ENCODE data around the gene SH3RF3. TPM values are rescaled to one million over a fixed set of nuclear protein-coding genes. Genes with fewer than 3 reads are reported as not detected.

The SH3RF3 gene
- total RNA-seq, 1 donor from 2014 or later, result under 0.01 TPM

GRCh38 chr2:109478906-109479493 is 350.0 kb downstream of the SH3RF3 start:
- peak; percentile 23 for FAIRE-seq
- peaks cover 16% of the 10 kb centered on the region for H3K27me3 ChIP-seq (ENCODE audit: control insufficient read depth, insufficient read depth, low read length)
- no peak for DNase-seq (ENCODE audit: low read depth)

GRCh38 chr2:109479804-109480203 is 350.8 kb downstream of the SH3RF3 start:
- peaks cover 16% of the 10 kb centered on the region for H3K27me3 ChIP-seq (ENCODE audit: control insufficient read depth, insufficient read depth, low read length)
- FAIRE-seq, result no peak
- no peaks in the 10 kb centered on the region for H3K36me3 ChIP-seq (ENCODE audit: control insufficient read depth, insufficient read depth, low read length)
- H3K4me3 ChIP-seq (ENCODE audit: low read depth, low read length), result no peak overlapping the region
- no peak for DNase-seq (ENCODE audit: low read depth)
- TF ChIP-seq CTCF (IDR thresholded peaks at IDR 0.05; ENCODE audit: insufficient read depth, low read length, severe bottlenecking), result no peak

More at GRCh38 chr2:109478906-109479493, 350.0 kb downstream of the SH3RF3 start:
- no peak for TF ChIP-seq CTCF (IDR thresholded peaks at IDR 0.05; ENCODE audit: insufficient read depth, low read length, severe bottlenecking)
- H3K4me3 ChIP-seq (ENCODE audit: low read depth, low read length), result no peak overlapping the region
- H3K36me3 ChIP-seq (ENCODE audit: control insufficient read depth, insufficient read depth, low read length), result no peaks in the 10 kb centered on the region

- Histone ChIP-seq H3K4me3 (ENCODE audit: low read depth, low read length) (no peak overlapping the region), H3K27me3 (ENCODE audit: control insufficient read depth, insufficient read depth, low read length) (peaks cover 16% of the 10 kb centered on the region), H3K36me3 (ENCODE audit: control insufficient read depth, insufficient read depth, low read length) (no peaks in the 10 kb centered on the region)
- DNase-seq (ENCODE audit: low read depth), result no peak
- no peak for FAIRE-seq
- TF ChIP-seq CTCF (IDR thresholded peaks at IDR 0.05; ENCODE audit: insufficient read depth, low read length, severe bottlenecking), result no peak
These were observed 351.6 kb downstream of the SH3RF3 start for GRCh38 chr2:109480486-109481195.

- DNase-seq (ENCODE audit: low read depth) (no peak), FAIRE-seq (no peak)
- Histone ChIP-seq H3K4me3 (ENCODE audit: low read depth, low read length) (no peak overlapping the region), H3K27me3 (ENCODE audit: control insufficient read depth, insufficient read depth, low read length) (peaks cover 16% of the 10 kb centered on the region), H3K36me3 (ENCODE audit: control insufficient read depth, insufficient read depth, low read length) (no peaks in the 10 kb centered on the region)
- TF ChIP-seq CTCF (IDR thresholded peaks at IDR 0.05; ENCODE audit: insufficient read depth, low read length, severe bottlenecking), result no peak
These were observed 352.2 kb downstream of the SH3RF3 start for GRCh38 chr2:109481196-109481555.

- Histone ChIP-seq H3K27me3 (ENCODE audit: control insufficient read depth, insufficient read depth, low read length) (peaks cover 16% of the 10 kb centered on the region), H3K4me3 (ENCODE audit: low read depth, low read length) (no peak overlapping the region), H3K36me3 (ENCODE audit: control insufficient read depth, insufficient read depth, low read length) (no peaks in the 10 kb centered on the region)
- FAIRE-seq, result no peak
- no peak for DNase-seq (ENCODE audit: low read depth)
- no peak for TF ChIP-seq CTCF (IDR thresholded peaks at IDR 0.05; ENCODE audit: insufficient read depth, low read length, severe bottlenecking)
These were observed 352.6 kb downstream of the SH3RF3 start for GRCh38 chr2:109481599-109481998.

All from bronchial epithelial cell (primary cell).